Measurements from ENCODE around the gene LBH. TPM values are rescaled to one million over a fixed set of nuclear protein-coding genes. Genes with fewer than 3 reads are reported as not detected.

The LBH gene
- total RNA-seq, 3 donors from 2014 or later = 18.2 to 153 (median 87.2) TPM

GRCh38 chr2:30260941-30261340 is 29.6 kb downstream of the LBH start:
- Histone ChIP-seq H3K4me3 (no peak overlapping the region), H3K9me3 (peaks cover 0 to 7% of the 10 kb centered on the region in 2 donors), H3K36me3 (no peaks in the 10 kb centered on the region), H3K27me3 (no peaks in the 10 kb centered on the region), H3K4me1 (no peaks in the 10 kb centered on the region), H3K27ac (no peak overlapping the region)
- TF ChIP-seq POLR2A (IDR thresholded peaks at IDR 0.05) = no peak
- DNase-seq (ENCODE audit: low spot score in 2 of 2) = no peak
- intact Hi-C loops (cut with DNase I; ENCODE audit: low total_unique reads) = loop anchor here (5.0 kb wide), 1 partner anchor 1741 kb away; no protein-coding TSS in a partner anchor

DNA sequence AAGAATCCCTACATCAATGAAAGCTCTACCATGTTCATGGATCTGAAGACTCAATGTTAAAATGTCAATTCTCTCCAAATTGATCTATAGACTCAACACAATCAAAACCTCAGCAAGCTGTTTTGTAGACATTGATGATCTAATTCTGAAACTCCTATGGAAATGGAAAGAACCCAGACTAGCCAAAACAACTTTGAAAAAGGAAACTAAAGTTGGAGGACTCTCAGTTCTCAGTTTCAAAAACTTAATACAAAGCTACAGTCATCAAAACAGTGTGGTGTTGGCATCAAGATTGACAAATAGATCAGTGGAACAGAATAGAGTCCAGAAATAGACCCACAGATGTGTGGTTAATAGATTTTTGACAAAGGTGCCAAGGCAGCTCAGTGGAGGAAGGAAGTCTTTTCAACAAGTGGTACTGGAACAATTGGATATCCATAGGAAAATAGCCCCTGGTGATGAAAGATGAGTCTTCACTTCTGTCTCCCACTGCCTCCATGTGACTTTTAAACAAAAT is 30.4 kb downstream of the LBH start:
- intact Hi-C loops (cut with DNase I; ENCODE audit: low total_unique reads) = loop anchor here (5.0 kb wide), 1 partner anchor 1741 kb away; no protein-coding TSS in a partner anchor
- no peak for TF ChIP-seq POLR2AphosphoS5 (IDR thresholded peaks at IDR 0.05)
- TF ChIP-seq POLR2A (IDR thresholded peaks at IDR 0.05) = no peak
- TF ChIP-seq, protein P1, sequence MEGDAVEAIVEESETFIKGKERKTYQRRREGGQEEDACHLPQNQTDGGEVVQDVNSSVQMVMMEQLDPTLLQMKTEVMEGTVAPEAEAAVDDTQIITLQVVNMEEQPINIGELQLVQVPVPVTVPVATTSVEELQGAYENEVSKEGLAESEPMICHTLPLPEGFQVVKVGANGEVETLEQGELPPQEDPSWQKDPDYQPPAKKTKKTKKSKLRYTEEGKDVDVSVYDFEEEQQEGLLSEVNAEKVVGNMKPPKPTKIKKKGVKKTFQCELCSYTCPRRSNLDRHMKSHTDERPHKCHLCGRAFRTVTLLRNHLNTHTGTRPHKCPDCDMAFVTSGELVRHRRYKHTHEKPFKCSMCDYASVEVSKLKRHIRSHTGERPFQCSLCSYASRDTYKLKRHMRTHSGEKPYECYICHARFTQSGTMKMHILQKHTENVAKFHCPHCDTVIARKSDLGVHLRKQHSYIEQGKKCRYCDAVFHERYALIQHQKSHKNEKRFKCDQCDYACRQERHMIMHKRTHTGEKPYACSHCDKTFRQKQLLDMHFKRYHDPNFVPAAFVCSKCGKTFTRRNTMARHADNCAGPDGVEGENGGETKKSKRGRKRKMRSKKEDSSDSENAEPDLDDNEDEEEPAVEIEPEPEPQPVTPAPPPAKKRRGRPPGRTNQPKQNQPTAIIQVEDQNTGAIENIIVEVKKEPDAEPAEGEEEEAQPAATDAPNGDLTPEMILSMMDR (IDR thresholded peaks at IDR 0.05) = no peak
- H3K27ac ChIP-seq = no peak overlapping the region
- peaks cover 0 to 7% of the 10 kb centered on the region in 2 donors for H3K9me3 ChIP-seq
- no peak overlapping the region for H3K4me3 ChIP-seq
- H3K36me3 ChIP-seq = no peaks in the 10 kb centered on the region
- no peaks in the 10 kb centered on the region for H3K4me1 ChIP-seq
- no peaks in the 10 kb centered on the region for H3K27me3 ChIP-seq
- DNase-seq (ENCODE audit: low spot score in 2 of 2) = no peak

DNA sequence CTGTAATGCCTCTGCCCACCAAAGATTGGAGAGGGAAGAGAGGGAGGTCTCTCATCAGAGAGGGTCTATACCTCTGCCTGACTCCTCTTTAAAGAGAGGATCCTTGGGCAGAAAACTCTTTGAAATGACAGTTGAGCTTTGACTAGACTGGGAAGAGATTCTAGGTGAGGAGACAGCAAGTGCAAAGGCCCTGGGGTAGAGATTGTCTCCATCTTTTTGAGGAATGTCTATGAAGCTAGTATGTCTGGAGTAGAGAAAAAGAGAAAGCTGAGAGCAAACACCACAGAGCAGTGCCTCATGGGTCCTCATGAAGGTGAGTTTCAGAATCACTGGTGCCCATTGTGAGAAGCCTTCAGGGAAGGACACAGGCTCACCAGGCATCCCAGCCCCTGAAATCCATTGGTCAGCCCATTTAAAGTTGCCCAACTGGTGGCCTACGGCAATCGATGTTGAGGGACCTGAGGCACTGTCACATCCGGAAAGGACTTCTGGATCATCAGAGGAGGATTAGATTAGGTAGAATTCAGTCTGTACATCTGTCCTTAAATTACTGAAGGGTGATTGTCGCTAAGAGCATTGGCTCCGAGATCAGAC is 31.5 kb downstream of the LBH start:
- no peaks in the 10 kb centered on the region for H3K36me3 ChIP-seq
- TF ChIP-seq POLR2A (IDR thresholded peaks at IDR 0.05) = no peak
- TF ChIP-seq, protein P1 (IDR thresholded peaks at IDR 0.05) = no peak
- TF ChIP-seq POLR2AphosphoS5 (IDR thresholded peaks at IDR 0.05) = no peak
- no peak overlapping the region for H3K27ac ChIP-seq
- DNase-seq (ENCODE audit: low spot score in 2 of 2) = no peak
- H3K4me1 ChIP-seq = no peaks in the 10 kb centered on the region
- intact Hi-C loops (cut with DNase I; ENCODE audit: low total_unique reads) = loop anchor here (5.0 kb wide), 1 partner anchor 1739 kb away; no protein-coding TSS in a partner anchor
- no peaks in the 10 kb centered on the region for H3K27me3 ChIP-seq
- H3K4me3 ChIP-seq = no peak overlapping the region
- H3K9me3 ChIP-seq = peaks cover 0 to 7% of the 10 kb centered on the region in 2 donors

- no peaks in the 10 kb centered on the region for H3K4me1 ChIP-seq
- no peak for DNase-seq (ENCODE audit: low spot score in 2 of 2)
- no peak overlapping the region for H3K4me3 ChIP-seq
- H3K27me3 ChIP-seq = no peaks in the 10 kb centered on the region
- H3K27ac ChIP-seq = no peak overlapping the region
- TF ChIP-seq, protein P1 (IDR thresholded peaks at IDR 0.05) = no peak
- TF ChIP-seq POLR2AphosphoS5 (IDR thresholded peaks at IDR 0.05) = no peak
- TF ChIP-seq POLR2A (IDR thresholded peaks at IDR 0.05) = no peak
- H3K9me3 ChIP-seq = peaks cover 0 to 7% of the 10 kb centered on the region in 2 donors
- intact Hi-C loops (cut with DNase I; ENCODE audit: low total_unique reads) = loop anchor here (5.0 kb wide), 1 partner anchor 1738 kb away; no protein-coding TSS in a partner anchor
- H3K36me3 ChIP-seq = no peaks in the 10 kb centered on the region
Observed at GRCh38 chr2:30264274-30264673, 32.9 kb downstream of the LBH start.

GRCh38 chr2:30265052-30266015 is 34.0 kb downstream of the LBH start:
- no peak overlapping the region for H3K4me3 ChIP-seq
- no peaks in the 10 kb centered on the region for H3K36me3 ChIP-seq
- H3K9me3 ChIP-seq = peaks cover 0 to 7% of the 10 kb centered on the region in 2 donors
- H3K27me3 ChIP-seq = no peaks in the 10 kb centered on the region
- no peak for DNase-seq (ENCODE audit: low spot score in 2 of 2)
- no peak overlapping the region for H3K27ac ChIP-seq
- intact Hi-C loops (cut with DNase I; ENCODE audit: low total_unique reads) = no loop called here
- TF ChIP-seq POLR2AphosphoS5 (IDR thresholded peaks at IDR 0.05) (no peak), POLR2A (IDR thresholded peaks at IDR 0.05) (no peak)
- TF ChIP-seq, protein P1 (IDR thresholded peaks at IDR 0.05) = no peak
- no peaks in the 10 kb centered on the region for H3K4me1 ChIP-seq
